ENCODE results near the gene MAMLD1. TPM values are rescaled to one million over a fixed set of nuclear protein-coding genes. Genes with fewer than 3 reads are reported as not detected.
A peak's percentile ranks its signal among the peaks of the same experiment; 100 is the strongest.

MAMLD1 gene
- total and polyA plus RNA-seq, 4 donors: 1.9 to 6.7 (median 2.8) TPM

GRCh38 chrX:150446995-150447394 lies 83.9 kb downstream of the MAMLD1 start:
- WGBS, 2 donors: 55 to 79% methylated on average over 1 of the region's 1 CpG
- Histone ChIP-seq H3K9me3 (ENCODE audit: control insufficient read depth in 4 of 4, insufficient read depth in 3 of 4, low read length in 3 of 4) (no peaks in the 10 kb centered on the region), H3K4me1 (ENCODE audit: control insufficient read depth in 5 of 5, insufficient read depth in 5 of 5, low read length in 5 of 5) (peaks cover 0 to 8% (median 0%) of the 10 kb centered on the region in 5 donors), H3K27me3 (ENCODE audit: control insufficient read depth in 3 of 3, insufficient read depth in 3 of 3, low read length in 2 of 3) (peaks cover 0 to 3% (median 2%) of the 10 kb centered on the region in 3 donors), H3K9ac (ENCODE audit: insufficient read depth in 1 of 2, low read length in 2 of 2) (no peak overlapping the region), H3K27ac (ENCODE audit: low read depth in 1 of 2, low read length in 1 of 2) (no peak overlapping the region), H3K4me3 (no peak overlapping the region), H3K36me3 (ENCODE audit: control insufficient read depth in 4 of 4, insufficient read depth in 4 of 4, low read length in 4 of 4) (no peaks in the 10 kb centered on the region)
- DNase-seq: no peak
- TF ChIP-seq CTCF (IDR thresholded peaks at IDR 0.05; ENCODE audit: control extremely low read depth, extremely low read depth): no peak
- ATAC-seq (ENCODE audit: insufficient read depth, low FRiP score): no peak

GRCh38 chrX:150449313-150449712 lies 86.2 kb downstream of the MAMLD1 start:
- peaks cover 0 to 3% (median 2%) of the 10 kb centered on the region in 3 donors for H3K27me3 ChIP-seq (ENCODE audit: control insufficient read depth in 3 of 3, insufficient read depth in 3 of 3, low read length in 2 of 3)
- DNase-seq: no peak
- H3K4me3 ChIP-seq: no peak overlapping the region
- WGBS, 2 donors: 73 to 92% methylated on average over 4 to 5 of the region's 5 CpGs
- no peak for TF ChIP-seq CTCF (IDR thresholded peaks at IDR 0.05; ENCODE audit: control extremely low read depth, extremely low read depth)
- H3K36me3 ChIP-seq (ENCODE audit: control insufficient read depth in 4 of 4, insufficient read depth in 4 of 4, low read length in 4 of 4): no peaks in the 10 kb centered on the region
- no peak overlapping the region for H3K27ac ChIP-seq (ENCODE audit: low read depth in 1 of 2, low read length in 1 of 2)
- peaks cover 0 to 8% (median 0%) of the 10 kb centered on the region in 5 donors for H3K4me1 ChIP-seq (ENCODE audit: control insufficient read depth in 5 of 5, insufficient read depth in 5 of 5, low read length in 5 of 5)
- no peak for ATAC-seq (ENCODE audit: insufficient read depth, low FRiP score)
- no peak overlapping the region for H3K9ac ChIP-seq (ENCODE audit: insufficient read depth in 1 of 2, low read length in 2 of 2)
- H3K9me3 ChIP-seq (ENCODE audit: control insufficient read depth in 4 of 4, insufficient read depth in 3 of 4, low read length in 3 of 4): no peaks in the 10 kb centered on the region

- H3K36me3 ChIP-seq (ENCODE audit: control insufficient read depth in 4 of 4, insufficient read depth in 4 of 4, low read length in 4 of 4): no peaks in the 10 kb centered on the region
- H3K9me3 ChIP-seq (ENCODE audit: control insufficient read depth in 4 of 4, insufficient read depth in 3 of 4, low read length in 3 of 4): no peaks in the 10 kb centered on the region
- peak in 1 of 3 donors; percentile 28 for DNase-seq
- H3K4me3 ChIP-seq: no peak overlapping the region
- peaks cover 0 to 7% (median 0%) of the 10 kb centered on the region in 5 donors for H3K4me1 ChIP-seq (ENCODE audit: control insufficient read depth in 5 of 5, insufficient read depth in 5 of 5, low read length in 5 of 5)
- ATAC-seq (ENCODE audit: insufficient read depth, low FRiP score): no peak
- no peak for TF ChIP-seq CTCF (IDR thresholded peaks at IDR 0.05; ENCODE audit: control extremely low read depth, extremely low read depth)
- no peak overlapping the region for H3K9ac ChIP-seq (ENCODE audit: insufficient read depth in 1 of 2, low read length in 2 of 2)
- WGBS, 2 donors: 68% methylated on average over 5 of the region's 5 CpGs
- peaks cover 0 to 2% (median 0%) of the 10 kb centered on the region in 3 donors for H3K27me3 ChIP-seq (ENCODE audit: control insufficient read depth in 3 of 3, insufficient read depth in 3 of 3, low read length in 2 of 3)
- H3K27ac ChIP-seq (ENCODE audit: low read depth in 1 of 2, low read length in 1 of 2): no peak overlapping the region
These were observed 87.5 kb downstream of the MAMLD1 start for GRCh38 chrX:150450519-150451177.

All from lung (tissue), 12 donors.